Right lobe of liver (tissue), 6 donors: Measurements from ENCODE around the gene ST6GALNAC5. TPM values are rescaled to one million over a fixed set of nuclear protein-coding genes. Genes with fewer than 3 reads are reported as not detected.

ENCODE experiments used
- ATAC-seq, 4 donors: fragments of 200-7000 bp; cut with Tn5 transposase; one replicate each; pipeline ENCODE4 v1.9.1; 2020; ENCODE audit warnings: mild to moderate bottlenecking in 4 of 4, moderate library complexity in 4 of 4
- DNase-seq, 3 donors: peaks; one replicate each; pipeline ENCODE4 v3.0.0-alpha.2; 2020
- H3K27ac ChIP-seq, 3 donors: fragments of 200-600 bp; one replicate each; pipeline ENCODE4 v1.8.0; 2022
- H3K27me3 ChIP-seq, 2 donors: fragments of 200-600 bp; one replicate each; pipeline ENCODE4 v1.8.0; 2022
- H3K36me3 ChIP-seq, 4 donors: fragments of 200-600 bp; sonication (generic) in 1 of 4; one replicate each; pipeline versions ENCODE4 v1.5.1 to v1.8.0; 2017 to 2022; ENCODE audit warnings: control low read depth in 1 of 4
- H3K4me1 ChIP-seq, 4 donors: fragments of 200-600 bp; sonication (generic) in 1 of 4; one replicate each; pipeline versions ENCODE4 v1.5.1 to v1.8.0; 2017 to 2022; ENCODE audit warnings: control low read depth in 1 of 4
- H3K4me3 ChIP-seq, 3 donors: fragments of 200-600 bp; one replicate each; pipeline ENCODE4 v1.8.0; 2022
- H3K9me3 ChIP-seq, 4 donors: fragments of 200-600 bp; sonication (generic) in 1 of 4; one replicate each; pipeline versions ENCODE4 v1.5.1 to v1.8.0; 2017 to 2022; ENCODE audit warnings: control low read depth in 1 of 4
- CTCF ChIP-seq, 4 donors: fragments of 200-600 bp in 3 of 4; fragments of 450-650 bp in 1 of 4; IDR thresholded peaks; one replicate each; pipeline versions ENCODE4 v1.5.1 to v1.8.0; 2016 to 2022; ENCODE audit warnings: antibody characterized with exemption in 4 of 4, mild to moderate bottlenecking in 2 of 4
- POLR2A ChIP-seq: fragments of 450-650 bp; IDR thresholded peaks from one replicate; pipeline ENCODE4 v1.6.1; 2017; ENCODE audit warnings: antibody characterized with exemption, mild to moderate bottlenecking
- WGBS: methylation state at CpG from one replicate; pipeline ENCODE4 v1.1.6; 2018; ENCODE audit warnings: low coverage, low lambda C conversion rate; ENCODE audit not compliant: insufficient coverage; ENCODE audit errors: missing lambda C conversion rate; 5-methylcytosine and 5-hydroxymethylcytosine counted together
- intact Hi-C, 2 donors: fragments of 100-400 bp; cut with DNase I; formaldehyde crosslinking; loops; one replicate each; pipeline versions ENCODE4 v1.11.2 to v1.14.1; 2022
- total RNA-seq, 6 experiments: library from RNA; depleted of rRNA in 2 of 6; stranded (reverse); fragments of >200 nt in 2 of 6; fragmentation: NEBNext Ultra II Directional in 3 of 6; extraction: Animal tissue kit (Norgen Biotek cat#: 25700) in 3 of 6; gene quantifications; one replicate each; pipeline versions ENCODE4 v1.1.0 to v1.2.4, GENCODE V29; 2016 to 2023
- donor health status: DM: no; HTN: yes; CAD: no.
- donor health status: DM: no; HTN: no; CAD: no.
- donor health status: DM: no; HTN: no; CAD: no.
- donor health status: DM: no; HTN: yes; CAD: no.
- donor health status: DM: no; HTN: yes; CAD: no.

The ST6GALNAC5 gene
- total RNA-seq, 6 experiments from 2014 or later = not detected

GRCh38 chr1:77063118-77063517 lies 195.8 kb downstream of the ST6GALNAC5 start:
- no peaks in the 10 kb centered on the region for H3K36me3 ChIP-seq
- WGBS = 54% methylated on average over 4 of the region's 4 CpGs
- DNase-seq (no peak), ATAC-seq (no peak)
- no peaks in the 10 kb centered on the region for H3K4me1 ChIP-seq
- H3K27me3 ChIP-seq = no peaks in the 10 kb centered on the region
- H3K9me3 ChIP-seq = no peaks in the 10 kb centered on the region
- TF ChIP-seq POLR2A = no peak
- no peak for TF ChIP-seq CTCF (IDR thresholded peaks at IDR 0.05)
- no peak overlapping the region for H3K27ac ChIP-seq
- no peak overlapping the region for H3K4me3 ChIP-seq
- intact Hi-C loops = no loop called here

- H3K27ac ChIP-seq = no peak overlapping the region
- no peak overlapping the region for H3K4me3 ChIP-seq
- no peaks in the 10 kb centered on the region for H3K9me3 ChIP-seq
- intact Hi-C loops = no loop called here
- ATAC-seq (no peak), DNase-seq (no peak)
- TF ChIP-seq CTCF (IDR thresholded peaks at IDR 0.05) = no peak
- TF ChIP-seq POLR2A = no peak
- no peaks in the 10 kb centered on the region for H3K36me3 ChIP-seq
- H3K27me3 ChIP-seq = no peaks in the 10 kb centered on the region
- no peaks in the 10 kb centered on the region for H3K4me1 ChIP-seq
- 54% methylated on average over 2 of the region's 2 CpGs for WGBS
These were observed 197.0 kb downstream of the ST6GALNAC5 start for GRCh38 chr1:77064246-77064645.

DNA sequence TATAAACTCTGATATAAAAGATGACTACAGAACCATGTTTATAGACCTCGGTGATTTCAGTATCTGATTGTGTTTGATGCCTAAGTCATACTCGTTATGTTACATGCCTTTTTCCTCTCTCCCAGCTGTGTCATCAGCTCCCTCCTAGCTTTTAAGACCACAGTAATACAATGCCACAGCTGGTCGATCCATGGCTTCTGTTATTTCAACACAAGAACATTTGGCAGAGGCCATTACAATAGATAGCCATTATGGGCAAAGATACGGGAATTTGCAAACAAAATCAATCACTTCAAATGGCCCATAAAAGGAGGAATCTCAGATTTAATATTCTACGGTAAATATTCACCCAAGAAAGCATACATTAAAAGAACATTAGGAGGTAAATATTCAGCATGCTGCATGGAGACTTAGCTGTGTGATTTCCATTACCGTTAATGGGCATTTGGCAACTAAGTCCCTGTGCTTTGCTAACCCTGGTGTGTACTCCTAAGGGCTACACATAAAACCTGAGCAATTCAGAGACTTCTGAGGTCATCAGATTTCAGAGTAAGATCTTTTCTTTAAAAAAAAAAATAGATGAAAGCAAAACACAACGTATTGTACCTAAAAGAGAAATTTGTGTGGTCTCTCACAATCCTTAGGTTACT lies 198.5 kb downstream of the ST6GALNAC5 start:
- no peaks in the 10 kb centered on the region for H3K4me1 ChIP-seq
- intact Hi-C loops = no loop called here
- no peak overlapping the region for H3K27ac ChIP-seq
- no peaks in the 10 kb centered on the region for H3K9me3 ChIP-seq
- ATAC-seq (no peak), DNase-seq (no peak)
- no peaks in the 10 kb centered on the region for H3K36me3 ChIP-seq
- H3K27me3 ChIP-seq = no peaks in the 10 kb centered on the region
- TF ChIP-seq CTCF (IDR thresholded peaks at IDR 0.05) (no peak), POLR2A (no peak)
- H3K4me3 ChIP-seq = no peak overlapping the region
- WGBS = 45% methylated on average over 6 of the region's 7 CpGs

DNA sequence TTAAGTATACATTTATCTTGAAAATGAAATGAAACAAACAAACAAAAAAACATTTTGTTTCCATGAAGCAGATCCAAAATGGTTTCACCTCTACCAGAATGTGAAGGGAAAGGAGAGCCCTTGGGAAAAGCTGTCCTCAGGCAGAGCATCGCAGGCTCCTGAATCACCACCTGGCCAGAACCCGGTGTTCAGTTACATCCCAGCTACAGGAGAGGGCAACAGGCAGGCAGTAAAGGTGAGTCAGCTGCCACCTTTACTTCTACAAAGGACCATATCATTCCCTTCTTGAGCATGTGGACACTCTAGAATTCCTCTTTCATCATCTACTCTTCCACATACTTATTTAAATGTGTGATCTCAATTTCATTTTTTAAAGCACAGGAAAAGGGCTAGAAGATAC lies 200.7 kb downstream of the ST6GALNAC5 start:
- no peak overlapping the region for H3K4me3 ChIP-seq
- no peaks in the 10 kb centered on the region for H3K27me3 ChIP-seq
- H3K9me3 ChIP-seq = no peaks in the 10 kb centered on the region
- no peaks in the 10 kb centered on the region for H3K4me1 ChIP-seq
- no peak for ATAC-seq
- intact Hi-C loops = no loop called here
- TF ChIP-seq POLR2A = no peak
- TF ChIP-seq CTCF (IDR thresholded peaks at IDR 0.05) = no peak
- no peak for DNase-seq
- H3K27ac ChIP-seq = no peak overlapping the region
- no peaks in the 10 kb centered on the region for H3K36me3 ChIP-seq
- 80% methylated on average over 1 of the region's 2 CpGs for WGBS

- Histone ChIP-seq H3K4me1 (no peaks in the 10 kb centered on the region), H3K27ac (no peak overlapping the region), H3K9me3 (no peaks in the 10 kb centered on the region), H3K27me3 (no peaks in the 10 kb centered on the region), H3K4me3 (no peak overlapping the region), H3K36me3 (no peaks in the 10 kb centered on the region)
- 41% methylated on average over 2 of the region's 2 CpGs for WGBS
- DNase-seq (no peak), ATAC-seq (no peak)
- intact Hi-C loops = no loop called here
- no peak for TF ChIP-seq POLR2A
- no peak for TF ChIP-seq CTCF (IDR thresholded peaks at IDR 0.05)
These were observed 209.5 kb downstream of the ST6GALNAC5 start for GRCh38 chr1:77076759-77077158.
